HCT116 (cell line): Measurements from ENCODE around the gene WNT7B. TPM values are rescaled to one million over a fixed set of nuclear protein-coding genes. Genes with fewer than 3 reads are reported as not detected.

Experiments used
- ATAC-seq: fragments of 200-7000 bp; cut with Tn5 transposase; 2 replicates; pipeline ENCODE4 v1.9.1; 2020; ENCODE audit warnings: mild to moderate bottlenecking, moderate library complexity
- BruUV-seq: library from RNA; stranded (reverse); fragments of 400-500 nt; replicated peaks from 2 replicates; lab custom pipeline; 2021; lab: Mats Ljungman, UMichigan
- CTCF ChIA-PET: fragments of 300-600 bp; sonication (Branson Sonifier 250); formaldehyde crosslinking; loops from one replicate; lab custom pipeline; 2021; ENCODE audit warnings: antibody characterized with exemption; lab: Charles Lee
- POLR2A ChIA-PET: fragments of 300-600, 350-600 bp; sonication (Branson Sonifier 250); formaldehyde crosslinking; loops from one replicate; lab custom pipeline; 2021; ENCODE audit warnings: antibody characterized with exemption; lab: Charles Lee
- RAD21 ChIA-PET, 2 experiments: fragments of 300-600 bp; sonication (Branson Sonifier 250); formaldehyde crosslinking; loops; one replicate each; lab custom pipeline; 2023; ENCODE audit warnings: low total read pairs in 2 of 2; ENCODE audit not compliant: uncharacterized antibody in 2 of 2, unreplicated experiment in 2 of 2, low non-redundant PET in 1 of 2; lab: Charles Lee
- DNase-seq: peaks from one replicate; pipeline ENCODE4 v3.0.0-alpha.2; 2010; ENCODE audit warnings: low read depth, low spot score
- H2AFZ ChIP-seq: fragments of 200-600 bp; shearing (Covaris generic), sonication (generic); 2 replicates; pipeline ENCODE4 v1.6.1; 2017; ENCODE audit warnings: low read depth, mixed run types, mixed read lengths, antibody characterized with exemption, low read length; ENCODE audit not compliant: poor library complexity, severe bottlenecking
- H3K27ac ChIP-seq: 2 replicates; pipeline ENCODE4 v1.5.1; 2012; ENCODE audit warnings: low read depth, low read length
- H3K27me3 ChIP-seq: fragments of 200-600 bp; sonication (generic); 2 replicates; pipeline ENCODE4 v1.6.1; 2016; ENCODE audit warnings: mixed run types, low read length, mixed read lengths; ENCODE audit not compliant: insufficient read depth
- H3K36me3 ChIP-seq, 2 experiments: fragments of 200-500 bp in 1 of 2; fragments of 200-600 bp in 1 of 2; sonication (Bioruptor generic) in 1 of 2; sonication (generic) in 1 of 2; 2 replicates each; pipeline versions ENCODE4 v1.5.1 to v1.6.1; 2014 to 2016; ENCODE audit warnings: low read length in 2 of 2, inconsistent platforms in 1 of 2, mixed read lengths in 1 of 2, mixed run types in 1 of 2; ENCODE audit not compliant: insufficient read depth in 2 of 2, control insufficient read depth in 1 of 2
- H3K4me1 ChIP-seq, 2 experiments: fragments of 200-600 bp in 1 of 2; sonication (generic) in 1 of 2; 2 replicates each; pipeline versions ENCODE4 v1.5.1 to v1.6.1; 2012 to 2017; ENCODE audit warnings: low read length in 2 of 2, inconsistent platforms in 1 of 2, mild to moderate bottlenecking in 1 of 2, mixed read lengths in 1 of 2, mixed run types in 1 of 2, moderate library complexity in 1 of 2; ENCODE audit not compliant: insufficient read depth in 2 of 2, control insufficient read depth in 1 of 2
- H3K4me2 ChIP-seq: fragments of 200-600 bp; sonication (generic); 2 replicates; pipeline ENCODE4 v1.6.1; 2017; ENCODE audit warnings: mixed run types, low read length, mixed read lengths
- H3K4me3 ChIP-seq, 2 experiments: fragments of 200-600 bp in 1 of 2; sonication (generic) in 1 of 2; replicated peaks in 1 of 2; 2 replicates each; pipeline ENCODE4 v1.5.1; 2011 to 2016; ENCODE audit warnings: low read length in 2 of 2, control low read depth in 1 of 2, low read depth in 1 of 2, mild to moderate bottlenecking in 1 of 2, mixed read lengths in 1 of 2, mixed run types in 1 of 2
- H3K79me2 ChIP-seq: fragments of 200-600 bp; sonication (generic); 2 replicates; pipeline ENCODE4 v1.6.1; 2017; ENCODE audit warnings: mild to moderate bottlenecking, mixed run types, low read length, moderate library complexity, mixed read lengths; ENCODE audit not compliant: insufficient read depth
- H3K9ac ChIP-seq: fragments of 200-600 bp; sonication (generic); 2 replicates; pipeline ENCODE4 v1.6.1; 2016; ENCODE audit warnings: low read length, mixed read lengths
- H3K9me2 ChIP-seq: fragments of 200-600 bp; sonication (generic), shearing (Covaris generic); 2 replicates; pipeline ENCODE4 v1.6.1; 2017; ENCODE audit warnings: mixed run types, mild to moderate bottlenecking, moderate library complexity; ENCODE audit not compliant: insufficient read depth
- H3K9me3 ChIP-seq, 2 experiments: fragments of 200-500 bp in 1 of 2; fragments of 200-600 bp in 1 of 2; sonication (Bioruptor generic) in 1 of 2; sonication (generic) in 1 of 2; 2 replicates each; pipeline ENCODE4 v1.6.1; 2014 to 2017; ENCODE audit warnings: low read length in 2 of 2, mixed read lengths in 2 of 2, inconsistent platforms in 1 of 2, low read depth in 1 of 2, mild to moderate bottlenecking in 1 of 2, mixed run types in 1 of 2, moderate library complexity in 1 of 2; ENCODE audit not compliant: control insufficient read depth in 1 of 2, insufficient read depth in 1 of 2
- H4K20me1 ChIP-seq: fragments of 200-600 bp; sonication (generic), shearing (Covaris generic); 2 replicates; pipeline ENCODE4 v1.6.1; 2017; ENCODE audit warnings: mixed run types, mild to moderate bottlenecking, moderate library complexity; ENCODE audit not compliant: insufficient read depth
- FOSL1 ChIP-seq: IDR thresholded peaks from 2 replicates; pipeline ENCODE4 v1.6.1; 2012; ENCODE audit warnings: low read depth
- POLR2A ChIP-seq: IDR thresholded peaks from 2 replicates; pipeline ENCODE4 v1.7.0; 2011; ENCODE audit warnings: borderline replicate concordance; ENCODE audit not compliant: insufficient read depth, insufficient read length; ENCODE audit errors: extremely low read depth
- POLR2AphosphoS5 ChIP-seq: IDR thresholded peaks from 2 replicates; pipeline ENCODE4 v1.6.1; 2011; ENCODE audit warnings: mild to moderate bottlenecking, low read depth, low read length, moderate library complexity
- YY1 ChIP-seq: IDR thresholded peaks from 2 replicates; pipeline ENCODE4 v1.6.1; 2011; ENCODE audit warnings: low read length, low read depth, moderate library complexity, mild to moderate bottlenecking; ENCODE audit not compliant: insufficient replicate concordance; ENCODE audit errors: extremely low read depth
- ZFX ChIP-seq: fragments of 450-650 bp; IDR thresholded peaks from 2 replicates; pipeline ENCODE4 v1.6.1; 2017
- intact Hi-C: fragments of 100-400 bp; cut with micrococcal nuclease; formaldehyde crosslinking; loops from 2 replicates; pipeline ENCODE4 v1.10.0; 2022
- total RNA-seq: library from RNA; stranded (reverse); gene quantifications from one replicate; pipeline ENCODE4 v1.2.1, GENCODE V29; 2021; ENCODE audit not compliant: unreplicated experiment
- TF ChIP-seq, protein P1 (sequence below): IDR thresholded peaks from 2 replicates; pipeline ENCODE4 v1.6.1; 2012

Gene WNT7B
- total RNA-seq, 1 experiment from 2014 or later, result 10.5 TPM

- no peaks in the 10 kb centered on the region for H3K9me3 ChIP-seq
- H3K4me1 ChIP-seq, result peaks cover 23 to 25% of the 10 kb centered on the region in 2 experiments
- TF ChIP-seq POLR2A (no peak), YY1 (no peak)
- TF ChIP-seq, protein P1, sequence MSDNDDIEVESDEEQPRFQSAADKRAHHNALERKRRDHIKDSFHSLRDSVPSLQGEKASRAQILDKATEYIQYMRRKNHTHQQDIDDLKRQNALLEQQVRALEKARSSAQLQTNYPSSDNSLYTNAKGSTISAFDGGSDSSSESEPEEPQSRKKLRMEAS, result peak; percentile 82; the same call in 1 of the 2 replicates
- no TSS peak for BruUV-seq
- ChIA-PET CTCF (no interaction called here), RAD21 (no interaction called here), POLR2A (no interaction called here)
- no peak overlapping the region for H2AFZ ChIP-seq
- ATAC-seq (peak; percentile 80), DNase-seq (no peak)
- peak overlapping the region; percentile 64 for H3K9ac ChIP-seq
- peaks cover 5% of the 10 kb centered on the region; the same call in 1 of the 2 replicates for H3K27me3 ChIP-seq
- peak overlapping the region; percentile 78 for H3K4me2 ChIP-seq
- H3K36me3 ChIP-seq, result no peaks in the 10 kb centered on the region
- no peaks in the 10 kb centered on the region for H3K79me2 ChIP-seq
- no peaks in the 10 kb centered on the region for H4K20me1 ChIP-seq
- peak overlapping the region in 1 of 2 experiments; percentile 32; a peak in 1 of 4 replicates for H3K4me3 ChIP-seq
- H3K27ac ChIP-seq, result peak overlapping the region; percentile 70
- no peaks in the 10 kb centered on the region for H3K9me2 ChIP-seq
- intact Hi-C loops, result no loop called here
These were observed 57.3 kb downstream of the WNT7B start for GRCh38 chr22:45919504-45920286.

DNA sequence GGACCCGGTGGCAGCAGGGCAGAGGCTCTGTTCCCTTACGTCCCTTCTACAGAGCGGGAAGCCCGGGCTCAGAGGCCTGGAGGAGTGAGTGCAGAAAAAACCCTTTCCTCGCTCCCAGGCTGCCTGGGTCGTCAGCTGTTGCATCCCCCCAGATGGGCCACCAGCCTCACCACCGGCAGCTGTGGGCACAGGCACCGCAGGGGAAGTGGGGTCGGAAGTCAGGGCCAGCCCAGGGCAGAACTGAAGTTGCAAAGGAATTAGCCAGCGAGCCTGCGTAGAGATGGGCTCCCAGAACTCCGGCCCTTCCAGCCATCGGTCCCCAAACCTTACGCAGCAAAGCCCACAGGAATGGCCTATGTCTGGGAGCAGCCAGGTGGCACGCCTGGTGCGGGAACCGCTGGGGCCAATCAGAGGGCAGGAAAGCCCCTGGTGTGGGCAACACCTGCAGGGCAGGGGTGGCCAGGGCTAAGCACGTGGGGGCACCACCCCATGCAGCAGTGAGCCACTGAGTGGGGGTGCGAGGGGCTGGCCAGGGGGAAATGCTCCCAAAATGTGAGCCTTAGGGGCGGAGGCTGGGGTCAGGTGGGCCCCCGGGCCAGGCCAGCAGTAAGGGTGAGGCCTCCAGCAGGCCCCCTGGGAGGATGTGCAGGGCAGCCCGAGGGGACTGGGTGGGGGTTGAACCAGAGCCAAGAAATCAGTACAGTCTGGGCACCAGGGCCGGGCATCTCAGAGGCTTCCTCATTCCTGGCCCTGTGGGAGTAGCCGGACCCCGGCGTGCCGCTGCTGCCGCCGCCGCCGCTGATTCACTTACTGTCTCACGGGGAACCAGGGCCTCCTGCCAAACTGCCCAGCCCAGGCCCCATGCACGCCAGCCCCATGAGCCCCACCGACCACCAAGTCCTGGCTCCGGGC lies 58.2 kb downstream of the WNT7B start:
- intact Hi-C loops, result no loop called here
- Histone ChIP-seq H3K4me3 (peak overlapping the region in 1 of 2 experiments; percentile 32; a peak in 1 of 4 replicates), H3K27me3 (peaks cover 5% of the 10 kb centered on the region; the same call in 1 of the 2 replicates), H3K79me2 (no peaks in the 10 kb centered on the region), H3K9me2 (no peaks in the 10 kb centered on the region), H3K4me1 (peaks cover 23 to 25% of the 10 kb centered on the region in 2 experiments), H2AFZ (no peak overlapping the region), H3K4me2 (peak overlapping the region; percentile 78), H3K9me3 (peaks cover 5 to 6% of the 10 kb centered on the region in 2 experiments; a peak in 1 of 4 replicates), H3K27ac (peak overlapping the region; percentile 70), H3K36me3 (no peaks in the 10 kb centered on the region), H3K9ac (peak overlapping the region; percentile 64), H4K20me1 (no peaks in the 10 kb centered on the region)
- ChIA-PET RAD21 (interaction anchor here in 1 of 2 experiments (1.0 kb wide), 1 partner anchor 49 kb away, joined by 3 read pairs; no protein-coding TSS in a partner anchor), CTCF (no interaction called here), POLR2A (no interaction called here)
- DNase-seq (no peak), ATAC-seq (peak; percentile 85)
- peak; percentile 38 for TF ChIP-seq POLR2AphosphoS5
- TF ChIP-seq ZFX, result 0 out of 2 replicates have a peak, but pooled peaks have one; percentile 22
- TF ChIP-seq FOSL1, result no peak
- no TSS peak for BruUV-seq
